ENCODE measurements around the gene ABHD2.

GRCh38 chr15:89205991-89206585 lies 117.8 kb downstream of the ABHD2 start:
- TF ChIP-seq CTCF (IDR thresholded peaks at IDR 0.05), result no peak
- TF ChIP-seq POLR2A (IDR thresholded peaks at IDR 0.05), result no peak

Data from heart left ventricle (tissue), 13 donors.